IPS-15b (cell line): ENCODE results near the gene TRAF3.

Source experiments
- H3K27me3 ChIP-seq: one replicate; pipeline ENCODE4 v1.6.1; 2013; ENCODE audit warnings: low read length; ENCODE audit not compliant: control insufficient read depth, insufficient read depth
- H3K36me3 ChIP-seq: one replicate; pipeline ENCODE4 v1.6.1; 2013; ENCODE audit warnings: low read length; ENCODE audit not compliant: control insufficient read depth, insufficient read depth
- H3K4me1 ChIP-seq: one replicate; pipeline ENCODE4 v1.6.1; 2013; ENCODE audit warnings: mild to moderate bottlenecking, low read length; ENCODE audit not compliant: control insufficient read depth, insufficient read depth
- H3K4me3 ChIP-seq: one replicate; pipeline ENCODE4 v1.5.1; 2013; ENCODE audit warnings: low read depth, low read length
- H3K9ac ChIP-seq: one replicate; pipeline ENCODE4 v1.6.1; 2013; ENCODE audit warnings: low read depth, mild to moderate bottlenecking, low read length
- H3K9me3 ChIP-seq: one replicate; pipeline ENCODE4 v1.6.1; 2013; ENCODE audit warnings: mild to moderate bottlenecking, low read length; ENCODE audit not compliant: control insufficient read depth, insufficient read depth

Gene TRAF3

GRCh38 chr14:102785595-102785963 is 8.3 kb downstream of the TRAF3 start:
- Histone ChIP-seq H3K4me1 (peaks cover 7% of the 10 kb centered on the region), H3K4me3 (no peak overlapping the region), H3K9me3 (no peaks in the 10 kb centered on the region), H3K27me3 (no peaks in the 10 kb centered on the region), H3K36me3 (no peaks in the 10 kb centered on the region), H3K9ac (no peak overlapping the region)

GRCh38 chr14:102786768-102787167 is 9.5 kb downstream of the TRAF3 start:
- Histone ChIP-seq H3K4me3 (no peak overlapping the region), H3K27me3 (no peaks in the 10 kb centered on the region), H3K9me3 (no peaks in the 10 kb centered on the region), H3K4me1 (peaks cover 7% of the 10 kb centered on the region), H3K36me3 (no peaks in the 10 kb centered on the region), H3K9ac (no peak overlapping the region)

- Histone ChIP-seq H3K4me3 (no peak overlapping the region), H3K4me1 (peaks cover 7% of the 10 kb centered on the region), H3K27me3 (no peaks in the 10 kb centered on the region), H3K9ac (no peak overlapping the region), H3K36me3 (no peaks in the 10 kb centered on the region), H3K9me3 (no peaks in the 10 kb centered on the region)
Observed at GRCh38 chr14:102789349-102789748, 12.1 kb downstream of the TRAF3 start.

- Histone ChIP-seq H3K27me3 (no peaks in the 10 kb centered on the region), H3K4me3 (no peak overlapping the region), H3K9ac (no peak overlapping the region), H3K36me3 (no peaks in the 10 kb centered on the region), H3K9me3 (no peaks in the 10 kb centered on the region), H3K4me1 (no peaks in the 10 kb centered on the region)
Observed at GRCh38 chr14:102793531-102794328, 16.5 kb downstream of the TRAF3 start.

GRCh38 chr14:102795060-102795925 is 18.0 kb downstream of the TRAF3 start:
- no peaks in the 10 kb centered on the region for H3K27me3 ChIP-seq
- no peaks in the 10 kb centered on the region for H3K4me1 ChIP-seq
- H3K4me3 ChIP-seq, result no peak overlapping the region
- H3K9me3 ChIP-seq, result no peaks in the 10 kb centered on the region
- no peaks in the 10 kb centered on the region for H3K36me3 ChIP-seq
- H3K9ac ChIP-seq, result no peak overlapping the region

GRCh38 chr14:102796661-102797190 is 19.5 kb downstream of the TRAF3 start:
- no peak overlapping the region for H3K4me3 ChIP-seq
- no peaks in the 10 kb centered on the region for H3K4me1 ChIP-seq
- H3K27me3 ChIP-seq, result no peaks in the 10 kb centered on the region
- no peaks in the 10 kb centered on the region for H3K36me3 ChIP-seq
- H3K9me3 ChIP-seq, result no peaks in the 10 kb centered on the region
- no peak overlapping the region for H3K9ac ChIP-seq

- no peaks in the 10 kb centered on the region for H3K9me3 ChIP-seq
- no peak overlapping the region for H3K9ac ChIP-seq
- H3K4me3 ChIP-seq, result no peak overlapping the region
- no peaks in the 10 kb centered on the region for H3K4me1 ChIP-seq
- H3K27me3 ChIP-seq, result no peaks in the 10 kb centered on the region
- no peaks in the 10 kb centered on the region for H3K36me3 ChIP-seq
Observed at GRCh38 chr14:102798926-102799325, 21.7 kb downstream of the TRAF3 start.

- no peak overlapping the region for H3K4me3 ChIP-seq
- no peaks in the 10 kb centered on the region for H3K36me3 ChIP-seq
- H3K9me3 ChIP-seq, result no peaks in the 10 kb centered on the region
- H3K4me1 ChIP-seq, result no peaks in the 10 kb centered on the region
- H3K9ac ChIP-seq, result no peak overlapping the region
- no peaks in the 10 kb centered on the region for H3K27me3 ChIP-seq
Observed at GRCh38 chr14:102799684-102800562, 22.7 kb downstream of the TRAF3 start.

- Histone ChIP-seq H3K36me3 (no peaks in the 10 kb centered on the region), H3K27me3 (no peaks in the 10 kb centered on the region), H3K4me1 (peaks cover 4% of the 10 kb centered on the region), H3K4me3 (no peak overlapping the region), H3K9me3 (no peaks in the 10 kb centered on the region), H3K9ac (no peak overlapping the region)
Observed at GRCh38 chr14:102802834-102803523, 25.7 kb downstream of the TRAF3 start.

GRCh38 chr14:102804858-102805257 is 27.6 kb downstream of the TRAF3 start:
- Histone ChIP-seq H3K9me3 (no peaks in the 10 kb centered on the region), H3K4me3 (no peak overlapping the region), H3K9ac (no peak overlapping the region), H3K27me3 (no peaks in the 10 kb centered on the region), H3K36me3 (no peaks in the 10 kb centered on the region), H3K4me1 (peaks cover 4% of the 10 kb centered on the region)
